Uterus (tissue), 2 donors: ENCODE measurements around the gene TMEM40.

ENCODE experiments used
- POLR2A ChIP-seq, 2 donors: fragments of 450-650 bp; IDR thresholded peaks; one replicate each; pipeline ENCODE4 v1.6.1; 2016; ENCODE audit warnings: antibody characterized with exemption in 2 of 2, mild to moderate bottlenecking in 1 of 2, moderate library complexity in 1 of 2
- TF ChIP-seq, protein P1 (sequence below), 4 experiments: fragments of 200-600 bp in 2 of 4; fragments of 450-650 bp in 2 of 4; sonication (generic) in 2 of 4; IDR thresholded peaks; one replicate each; pipeline ENCODE4 v1.5.1; 2016 to 2019; ENCODE audit warnings: antibody characterized with exemption in 4 of 4, mild to moderate bottlenecking in 2 of 4, moderate library complexity in 1 of 4

DNA sequence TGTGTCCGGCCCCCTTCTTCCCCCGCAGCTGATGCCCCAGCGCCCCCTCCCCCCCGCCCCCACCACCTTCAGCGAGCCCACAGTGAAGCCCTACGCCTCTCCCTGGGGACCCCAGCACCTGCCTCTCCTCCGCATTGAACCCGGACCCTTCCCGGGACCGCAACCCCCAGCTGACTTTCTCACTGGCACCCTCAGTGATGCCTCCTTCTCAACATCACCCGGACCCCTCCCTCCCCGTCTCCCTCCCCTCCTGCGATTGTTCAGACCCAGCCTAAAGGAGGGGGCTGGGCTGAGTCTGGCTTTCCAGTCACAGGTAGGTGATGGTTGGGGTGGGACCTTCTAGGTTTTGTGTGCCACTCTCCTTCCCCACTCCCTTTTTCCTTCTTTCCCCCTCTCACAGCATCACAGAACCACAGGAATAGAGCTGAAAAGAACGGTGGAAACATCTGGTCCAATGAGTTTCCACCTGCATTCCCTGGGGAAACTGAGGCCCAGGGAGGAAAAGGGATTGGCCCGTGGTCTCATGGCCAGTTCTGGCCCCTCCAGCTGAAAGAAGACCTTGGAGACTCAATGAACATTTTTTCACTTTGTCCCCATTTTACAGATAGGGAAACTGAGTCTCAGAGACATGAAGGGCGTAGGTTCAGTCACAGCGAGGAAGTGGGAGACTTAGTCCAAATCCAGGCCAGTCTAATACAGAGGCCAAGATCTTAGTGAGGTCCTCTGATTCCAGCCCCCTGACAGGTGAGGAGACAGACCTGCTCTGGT lies 38.2 kb upstream of the TMEM40 start:
- TF ChIP-seq, protein P1, sequence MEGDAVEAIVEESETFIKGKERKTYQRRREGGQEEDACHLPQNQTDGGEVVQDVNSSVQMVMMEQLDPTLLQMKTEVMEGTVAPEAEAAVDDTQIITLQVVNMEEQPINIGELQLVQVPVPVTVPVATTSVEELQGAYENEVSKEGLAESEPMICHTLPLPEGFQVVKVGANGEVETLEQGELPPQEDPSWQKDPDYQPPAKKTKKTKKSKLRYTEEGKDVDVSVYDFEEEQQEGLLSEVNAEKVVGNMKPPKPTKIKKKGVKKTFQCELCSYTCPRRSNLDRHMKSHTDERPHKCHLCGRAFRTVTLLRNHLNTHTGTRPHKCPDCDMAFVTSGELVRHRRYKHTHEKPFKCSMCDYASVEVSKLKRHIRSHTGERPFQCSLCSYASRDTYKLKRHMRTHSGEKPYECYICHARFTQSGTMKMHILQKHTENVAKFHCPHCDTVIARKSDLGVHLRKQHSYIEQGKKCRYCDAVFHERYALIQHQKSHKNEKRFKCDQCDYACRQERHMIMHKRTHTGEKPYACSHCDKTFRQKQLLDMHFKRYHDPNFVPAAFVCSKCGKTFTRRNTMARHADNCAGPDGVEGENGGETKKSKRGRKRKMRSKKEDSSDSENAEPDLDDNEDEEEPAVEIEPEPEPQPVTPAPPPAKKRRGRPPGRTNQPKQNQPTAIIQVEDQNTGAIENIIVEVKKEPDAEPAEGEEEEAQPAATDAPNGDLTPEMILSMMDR (IDR thresholded peaks at IDR 0.05), result no peak
- TF ChIP-seq POLR2A (IDR thresholded peaks at IDR 0.05), result no peak
